Ureter (tissue), 1 donor: ENCODE results near the gene SLC25A52. TPM values are rescaled to one million over a fixed set of nuclear protein-coding genes. Genes with fewer than 3 reads are reported as not detected.
A peak's percentile ranks its signal among the peaks of the same experiment; 100 is the strongest.
"Not testable (repeated sequence)": the region's sequence is repeated elsewhere in the genome, so short reads cannot be mapped to it uniquely, and the experiment has no call there.

Experiments
- DNase-seq: peaks from one replicate; pipeline ENCODE4 v3.0.0-alpha.2; 2020; ENCODE audit warnings: low spot score
- total RNA-seq: library from RNA; stranded (reverse); gene quantifications from one replicate; pipeline ENCODE4 v1.2.4, GENCODE V29; 2023
- donor health status: DM: yes; HTN: yes; CAD: no.

The SLC25A52 gene, protein sequence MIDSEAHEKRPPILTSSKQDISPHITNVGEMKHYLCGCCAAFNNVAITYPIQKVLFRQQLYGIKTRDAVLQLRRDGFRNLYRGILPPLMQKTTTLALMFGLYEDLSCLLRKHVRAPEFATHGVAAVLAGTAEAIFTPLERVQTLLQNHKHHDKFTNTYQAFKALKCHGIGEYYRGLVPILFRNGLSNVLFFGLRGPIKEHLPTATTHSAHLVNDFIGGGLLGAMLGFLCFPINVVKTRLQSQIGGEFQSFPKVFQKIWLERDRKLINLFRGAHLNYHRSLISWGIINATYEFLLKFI
- 0.78 TPM for total RNA-seq

DNA sequence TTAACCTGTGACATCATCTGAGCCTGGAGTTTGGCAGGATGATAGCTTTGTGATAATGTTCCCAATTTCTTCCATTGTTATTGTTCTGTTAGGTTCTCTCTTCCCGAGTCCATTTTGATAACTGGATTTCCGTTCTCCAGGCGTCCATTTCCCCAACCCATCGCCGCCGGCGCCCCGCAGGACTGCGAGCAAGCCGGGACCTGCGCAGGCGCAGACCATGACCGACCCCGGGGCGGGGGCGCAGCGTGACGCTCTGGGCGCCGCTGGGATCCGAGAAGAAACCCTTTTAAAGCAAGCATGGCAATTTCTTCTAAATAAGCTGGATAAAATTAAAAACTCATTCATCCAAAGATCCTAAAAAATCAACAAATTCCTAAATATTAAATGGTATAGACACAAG is at the start of gene SLC25A52:
SLC25A52 (minus strand) TSS at position 186 of the 400 bp plus-strand sequence. CDS start 219 bp downstream, outside the sequence.
- no peak for DNase-seq

DNA sequence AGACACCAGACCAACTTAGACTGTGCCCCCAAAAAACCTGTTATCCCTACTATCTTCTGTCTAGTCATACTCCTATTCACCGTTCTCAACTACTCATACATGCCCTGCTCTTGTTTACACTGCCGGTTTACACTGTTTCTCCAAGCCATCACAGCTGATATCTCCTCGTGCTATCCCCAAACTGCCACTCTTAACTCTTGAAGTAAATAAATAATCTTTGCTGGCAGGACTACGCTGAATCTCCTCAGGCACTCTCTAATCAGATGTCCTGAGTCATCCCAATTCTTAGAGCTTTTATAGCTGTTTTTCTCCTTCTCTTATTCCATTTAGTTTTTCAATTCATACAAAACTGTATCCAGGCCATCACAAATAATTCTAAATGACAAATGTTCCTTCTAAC is 48.4 kb upstream of the SLC25A52 start:
- not testable (repeated sequence) for DNase-seq

DNA sequence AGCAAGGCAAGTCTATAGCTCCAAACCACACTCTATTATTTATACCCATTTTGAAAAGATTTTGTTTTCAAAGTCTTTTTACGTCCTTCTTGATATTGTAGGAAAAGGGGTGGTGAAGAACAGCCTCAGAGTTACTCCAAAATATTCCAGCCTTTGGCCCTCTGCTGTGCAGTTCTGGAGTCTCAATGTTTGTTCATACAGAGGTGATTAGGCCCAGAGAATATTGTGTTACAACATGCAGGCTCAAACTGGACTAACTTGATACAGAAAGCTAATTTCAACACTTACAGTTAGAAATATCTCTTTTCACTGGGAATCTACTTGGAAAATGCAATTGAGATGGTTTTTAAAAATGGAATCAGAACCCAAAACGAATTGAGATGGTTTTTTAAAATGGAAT is 40.4 kb upstream of the SLC25A52 start:
- no peak for DNase-seq

DNA sequence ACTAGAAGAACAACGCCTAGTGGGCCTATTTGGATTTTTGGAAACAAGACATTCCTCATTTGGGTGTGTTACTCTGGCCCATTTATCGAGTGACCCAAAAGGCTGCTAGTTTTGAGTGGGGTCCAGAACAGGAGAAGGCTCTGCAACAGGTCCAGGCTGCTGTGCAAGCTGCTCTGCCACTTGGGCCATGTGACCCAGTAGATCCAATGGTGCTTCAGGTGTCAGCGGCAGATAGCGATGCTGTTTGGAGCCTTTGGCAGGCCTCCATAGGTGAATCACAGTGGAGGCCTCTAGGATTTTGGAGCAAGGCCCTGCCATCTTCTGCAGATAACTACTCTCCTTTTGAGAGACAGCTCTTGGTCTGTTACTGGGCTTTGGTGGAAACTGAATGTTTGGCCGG is 38.6 kb upstream of the SLC25A52 start:
- not testable (repeated sequence) for DNase-seq

DNA sequence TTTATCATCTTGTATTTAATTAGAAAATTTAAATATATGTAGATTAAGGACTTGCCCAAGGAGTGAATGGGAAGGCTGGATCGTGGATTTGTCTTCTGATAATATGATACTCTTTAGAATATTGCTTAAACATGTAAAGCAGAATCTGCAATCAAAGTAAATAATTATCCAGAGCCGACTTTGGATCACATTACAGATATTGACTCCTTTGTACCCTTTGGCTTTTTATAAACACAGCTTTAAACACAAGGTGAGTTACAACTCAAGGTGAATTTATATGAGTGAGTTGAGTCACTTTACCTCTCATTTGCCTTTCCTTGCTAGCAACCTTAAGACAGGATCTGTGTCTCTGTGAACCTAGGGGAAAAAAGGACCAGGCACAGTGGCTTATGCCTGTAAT is 37.7 kb upstream of the SLC25A52 start:
- DNase-seq: no peak

DNA sequence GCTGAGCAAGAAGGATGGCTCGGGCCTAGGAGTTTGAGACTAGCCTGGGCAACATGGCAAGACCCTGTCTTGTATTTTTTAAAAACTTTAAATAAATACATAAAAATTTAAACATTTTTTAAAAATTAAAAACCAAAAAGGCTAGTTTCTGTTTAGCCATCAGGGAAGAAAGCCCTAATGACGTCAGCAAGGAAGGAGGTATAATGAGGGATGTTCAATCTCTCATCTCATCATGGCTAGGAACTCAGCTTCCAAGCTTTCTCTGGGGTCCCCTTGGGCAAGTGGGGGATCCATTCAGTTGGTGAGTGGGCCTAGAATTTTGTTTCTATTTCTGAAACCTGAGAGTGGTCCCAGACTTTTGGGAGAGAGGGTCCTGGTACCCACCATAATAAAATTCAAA is 35.1 kb upstream of the SLC25A52 start:
- no peak for DNase-seq

DNA sequence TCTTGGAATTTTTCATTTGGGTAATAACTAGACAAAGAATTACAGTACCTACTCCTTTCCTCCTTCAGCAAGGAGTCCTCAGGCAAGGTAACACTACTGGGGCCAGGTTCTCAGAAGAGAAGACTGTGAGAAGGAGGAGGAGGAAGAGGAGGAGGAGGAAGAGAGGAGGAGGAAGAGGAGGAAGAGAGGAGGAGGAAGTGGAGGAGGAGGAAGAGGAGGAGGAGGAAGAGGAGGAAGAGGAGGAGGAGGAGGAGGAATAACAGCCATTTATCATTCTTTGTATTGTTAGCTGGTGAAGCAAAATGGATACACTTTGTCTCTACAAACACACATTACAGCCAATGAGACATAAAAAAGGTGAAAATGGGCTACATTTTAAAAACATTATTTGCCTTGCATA is 32.9 kb upstream of the SLC25A52 start:
- no peak for DNase-seq

DNA sequence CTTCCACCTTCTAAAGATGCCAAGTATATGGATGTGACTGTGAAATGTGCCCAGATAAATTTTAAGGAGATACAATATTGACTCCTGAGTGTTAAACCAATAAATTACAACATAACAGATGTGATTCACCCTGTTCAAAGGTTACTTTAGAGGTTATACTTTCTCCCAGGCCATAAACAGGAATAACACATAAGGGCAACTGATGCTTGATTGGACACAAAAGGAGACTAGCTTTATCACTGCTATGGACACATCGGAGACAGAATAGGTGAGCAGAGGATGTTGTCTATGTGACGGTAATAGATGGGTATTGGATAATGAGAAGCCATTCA is 31.9 kb upstream of the SLC25A52 start:
- no peak for DNase-seq

DNA sequence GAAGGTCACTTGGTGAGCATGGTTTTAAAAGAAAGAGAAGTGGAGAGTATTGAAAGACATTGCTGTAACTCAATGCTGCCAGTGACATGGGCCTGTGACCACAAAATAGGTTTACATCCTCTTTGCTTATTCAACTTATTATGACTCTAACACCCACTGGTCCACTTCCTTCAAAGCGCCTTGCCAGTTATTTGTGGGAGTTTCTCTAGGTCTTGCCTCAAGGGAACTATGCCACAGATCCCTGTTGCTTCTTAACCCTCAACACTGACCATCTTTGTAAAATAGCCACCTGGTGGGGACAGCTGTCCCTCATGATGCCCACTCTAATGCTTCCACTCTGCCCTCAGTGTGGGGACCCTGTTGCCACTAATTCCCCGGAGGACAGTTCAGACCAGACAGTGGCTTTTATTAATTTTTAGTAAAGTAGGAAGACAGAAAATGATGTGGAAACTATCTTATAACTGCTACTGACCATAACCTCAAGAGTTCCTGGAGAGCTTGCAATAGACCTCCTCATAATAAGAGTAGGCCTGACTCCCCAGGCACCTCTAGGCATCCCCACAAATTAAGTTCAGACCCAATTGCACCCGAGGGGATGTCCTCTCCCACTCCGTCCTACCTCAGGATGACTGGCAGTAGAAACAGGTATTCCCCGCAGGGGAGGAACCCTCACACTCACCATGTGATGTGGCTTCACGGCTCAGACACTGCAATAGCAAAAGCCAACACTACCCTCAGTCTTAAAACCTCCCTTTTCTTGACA is 31.3 kb upstream of the SLC25A52 start:
- DNase-seq: no peak

DNA sequence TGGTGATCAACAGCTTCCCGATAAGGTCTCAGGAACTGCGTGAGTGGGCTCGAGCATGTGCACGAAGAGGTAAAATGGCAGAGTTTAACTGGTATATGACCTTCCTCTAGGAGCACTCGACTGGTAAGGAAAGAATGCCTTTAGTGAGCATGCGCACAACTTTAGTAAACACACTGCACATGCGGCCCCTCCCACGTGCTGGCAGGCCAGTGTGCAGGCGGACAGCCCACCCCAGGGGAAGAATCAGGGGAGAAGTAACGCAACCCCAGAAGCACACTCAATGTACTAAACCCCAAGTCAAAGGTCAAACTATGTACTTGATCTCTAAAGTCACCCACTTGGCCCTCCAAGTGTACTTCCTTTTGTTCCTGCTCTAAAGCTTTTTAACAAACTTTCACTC is 28.7 kb upstream of the SLC25A52 start:
- no peak for DNase-seq

DNA sequence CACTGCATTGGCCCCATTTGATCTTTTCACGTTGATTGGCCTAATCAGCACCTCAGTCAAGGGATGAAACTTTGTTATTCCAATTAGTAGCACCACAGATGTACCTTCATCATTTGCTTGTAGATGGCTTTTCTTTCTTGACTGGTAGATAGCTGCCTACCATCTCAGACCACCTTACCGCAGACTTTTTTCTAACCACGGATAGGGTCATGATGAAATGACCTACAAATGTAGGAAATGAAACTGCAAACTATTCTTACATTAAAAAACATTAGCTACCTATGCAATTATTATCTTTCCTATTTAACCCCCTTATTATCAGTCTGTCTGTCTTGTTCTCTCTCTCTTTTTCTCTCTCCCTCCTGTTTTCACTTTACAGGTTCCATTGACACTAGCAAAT is 22.4 kb upstream of the SLC25A52 start:
- no peak for DNase-seq

DNA sequence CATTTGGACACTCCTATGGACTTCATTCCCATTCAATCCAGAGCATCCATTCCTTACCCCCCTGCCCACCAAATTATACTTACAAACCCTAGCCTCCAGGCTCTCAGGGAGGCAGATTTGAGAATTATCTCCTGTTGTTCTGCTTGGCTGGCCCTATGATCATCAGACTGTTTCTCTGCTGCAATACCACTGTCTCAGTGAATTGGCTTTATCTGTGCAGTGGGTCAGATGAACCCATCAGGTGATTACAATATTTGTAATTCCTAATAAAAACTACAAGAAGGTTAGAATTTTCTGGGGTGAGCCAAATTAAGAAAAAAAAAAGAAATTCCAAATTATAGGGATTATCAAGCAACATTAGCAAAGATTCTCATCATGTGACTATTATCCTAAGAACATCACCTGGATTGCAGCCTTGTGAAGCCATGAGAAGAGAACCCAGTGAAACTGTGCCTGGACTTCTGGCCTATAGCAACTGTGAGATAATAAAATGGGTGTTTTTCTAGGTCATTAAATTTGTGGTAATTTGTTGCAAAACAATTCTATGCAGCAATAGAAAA is 17.8 kb upstream of the SLC25A52 start:
- no peak for DNase-seq

DNA sequence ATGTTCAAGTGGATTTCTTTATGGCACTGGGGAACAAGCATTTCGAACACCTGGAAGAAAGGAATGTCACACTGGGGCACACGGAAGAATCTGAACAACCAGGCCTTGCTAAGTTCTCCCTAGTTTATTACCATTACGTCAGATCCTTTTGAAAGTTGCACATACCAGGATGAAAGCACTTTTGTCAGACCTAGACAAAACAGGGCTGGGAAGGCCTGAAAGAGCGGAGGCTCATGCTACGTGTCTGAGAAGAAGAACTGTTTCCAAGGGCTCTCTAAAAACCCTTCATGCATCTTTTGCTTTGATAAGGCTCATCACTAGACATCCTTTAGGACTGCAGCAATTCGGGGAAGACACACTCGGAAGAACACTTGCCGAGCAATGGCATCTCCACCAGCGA is 15.4 kb upstream of the SLC25A52 start:
- DNase-seq: no peak

DNA sequence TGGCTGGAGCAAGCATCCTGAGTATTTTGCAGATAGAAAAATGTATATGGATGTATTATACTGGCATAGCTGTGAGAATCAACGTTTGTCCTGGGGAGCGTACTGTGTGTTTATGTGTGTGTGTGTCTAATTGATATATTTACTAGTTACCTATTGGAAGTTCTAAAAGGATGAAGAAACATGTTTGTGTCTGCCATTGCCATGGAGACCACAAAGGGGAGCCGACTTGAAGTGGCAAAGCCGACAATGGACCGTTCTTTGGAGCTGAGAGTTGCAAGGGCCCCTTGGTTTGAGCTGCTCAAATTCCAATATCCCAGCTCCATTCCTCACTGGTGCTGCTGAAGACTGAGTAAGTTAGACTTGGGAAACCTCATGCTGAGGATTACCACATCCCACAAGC is 14.3 kb upstream of the SLC25A52 start:
- no peak for DNase-seq

DNA sequence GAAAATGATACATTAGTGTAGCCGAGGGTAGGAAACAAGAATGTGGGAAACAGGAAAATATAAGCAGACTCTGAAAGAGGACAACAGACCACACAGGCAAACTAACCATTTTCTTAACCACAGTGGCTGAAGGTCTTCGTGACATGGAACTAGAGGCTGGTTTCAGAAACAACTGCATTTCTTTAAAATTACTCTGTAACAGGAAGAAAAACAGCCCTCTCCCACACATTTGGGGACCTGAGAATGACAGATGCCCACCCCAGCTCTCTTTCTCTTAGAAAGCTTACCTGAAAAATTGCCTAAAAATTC is 13.8 kb upstream of the SLC25A52 start:
- DNase-seq: no peak

DNA sequence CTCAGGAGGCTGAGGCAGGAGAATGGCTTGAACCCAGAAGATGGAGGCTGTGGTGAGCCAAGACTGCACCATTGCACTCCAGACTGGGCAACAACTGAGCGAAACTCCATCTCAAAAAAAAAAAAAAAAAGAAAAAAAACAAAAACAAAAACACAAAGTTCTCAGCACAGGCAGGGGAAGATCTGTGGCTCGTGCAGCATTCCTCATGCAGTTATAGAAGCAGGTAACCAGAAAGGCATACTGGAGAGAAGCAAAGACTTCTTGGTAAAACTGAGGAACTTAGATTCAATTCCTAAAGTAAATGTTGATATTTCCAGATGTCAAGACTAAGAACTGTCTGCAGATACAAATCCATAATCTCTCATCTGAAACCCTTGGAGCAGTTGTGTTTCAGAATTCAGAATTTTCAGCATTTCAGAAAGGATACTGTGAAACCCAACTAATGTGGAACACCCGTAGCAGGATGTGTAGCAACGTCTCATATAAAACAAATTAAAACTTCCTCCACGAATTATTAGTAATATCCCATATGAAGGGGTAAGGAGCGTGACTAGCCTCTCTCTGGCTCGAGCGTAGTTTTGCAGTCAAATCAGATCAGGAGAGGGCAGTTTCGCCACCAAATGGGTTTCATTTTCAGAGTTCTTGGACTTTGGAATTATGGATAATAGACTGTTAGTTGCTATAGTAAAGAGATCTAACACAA is 13.2 kb upstream of the SLC25A52 start:
- no peak for DNase-seq

DNA sequence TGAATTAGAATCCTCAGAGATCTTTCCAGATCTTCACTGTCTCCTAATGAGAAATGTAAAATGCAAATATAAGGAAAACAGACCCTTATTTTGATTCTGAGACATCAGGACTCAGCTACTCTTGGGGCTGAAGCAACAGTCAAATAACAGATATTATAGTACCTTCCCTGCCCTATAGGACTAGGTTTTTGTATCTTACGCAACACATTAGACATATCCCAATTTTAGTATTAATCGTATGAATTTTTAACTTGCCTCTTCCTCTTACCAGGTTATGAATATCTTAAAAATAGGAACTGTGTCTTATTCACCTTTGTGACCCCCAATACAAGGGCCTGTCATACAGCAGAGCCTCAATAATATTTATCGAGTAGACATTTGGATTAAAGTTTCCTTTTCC is 12.0 kb upstream of the SLC25A52 start:
- no peak for DNase-seq

DNA sequence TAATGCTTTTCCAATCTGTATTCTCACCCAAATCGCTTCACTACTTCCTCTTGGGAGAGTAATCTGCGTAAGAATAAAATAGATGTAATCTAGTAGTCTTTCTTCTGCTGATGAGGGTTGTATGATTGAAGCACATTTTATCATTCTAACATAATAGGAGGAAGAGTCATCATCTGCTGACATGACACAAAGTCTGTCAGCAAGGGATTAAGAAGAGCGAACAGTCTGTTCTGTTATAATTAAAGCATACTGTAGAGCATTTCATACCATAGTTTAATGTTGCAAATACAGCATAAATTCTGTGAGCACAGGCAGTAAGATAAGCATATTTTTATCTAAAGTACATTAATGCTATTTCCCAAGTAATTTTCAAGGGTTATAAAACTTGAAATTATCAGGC is 10.4 kb downstream of the SLC25A52 start:
- no peak for DNase-seq

DNA sequence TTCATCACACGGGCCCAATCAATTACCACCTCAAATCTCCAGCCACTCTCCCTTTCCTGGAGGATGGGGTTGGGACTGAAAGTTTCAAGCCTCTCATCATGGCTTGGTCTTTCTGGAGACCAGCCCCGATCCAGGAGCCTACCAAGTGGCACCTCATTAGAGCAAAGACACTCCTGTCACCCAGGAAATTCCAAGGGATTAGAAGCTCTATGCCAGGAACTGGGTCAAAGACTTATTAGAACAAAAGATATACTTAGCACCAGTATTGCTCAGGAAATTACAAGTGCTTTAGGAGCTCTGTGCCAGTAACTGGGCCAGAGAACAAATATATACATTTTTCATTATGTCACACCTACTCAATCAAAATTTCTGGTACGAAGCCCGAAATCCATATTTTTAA is 14.3 kb downstream of the SLC25A52 start:
- no peak for DNase-seq

DNA sequence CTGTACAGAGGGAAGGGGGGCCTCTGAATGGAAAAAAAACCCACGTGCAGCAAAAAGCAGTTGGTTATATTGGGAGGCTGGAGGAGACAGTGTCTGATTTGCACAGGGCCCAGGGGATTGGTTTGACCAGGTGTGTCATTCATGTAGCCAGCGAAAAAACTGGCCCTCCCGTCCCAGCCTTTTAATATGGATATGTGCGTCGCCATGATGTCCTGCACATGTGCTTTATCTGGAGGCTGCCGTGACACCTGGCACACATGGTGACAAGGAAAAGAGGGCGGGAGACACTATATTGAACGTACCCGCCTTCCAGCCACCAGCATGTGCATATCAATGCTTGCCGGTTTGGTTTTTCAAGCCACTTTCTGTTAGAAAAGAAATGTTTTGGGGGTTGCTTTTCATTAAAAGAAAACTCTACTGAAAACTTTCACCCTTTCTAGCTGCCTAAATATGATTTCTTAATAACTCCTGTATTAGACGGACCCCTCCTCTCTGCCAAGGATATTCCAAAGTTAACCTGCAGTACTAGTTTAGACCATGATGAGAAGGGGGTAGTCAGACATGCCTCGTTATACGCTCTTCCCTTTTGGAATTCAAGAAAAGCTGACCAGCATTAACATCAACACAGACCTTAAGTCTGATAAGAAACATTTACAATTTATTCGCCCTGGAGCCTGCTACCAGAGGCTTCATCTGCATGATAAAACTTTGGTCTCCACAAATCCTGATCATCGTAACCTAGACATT is 16.2 kb downstream of the SLC25A52 start:
- DNase-seq: no peak

DNA sequence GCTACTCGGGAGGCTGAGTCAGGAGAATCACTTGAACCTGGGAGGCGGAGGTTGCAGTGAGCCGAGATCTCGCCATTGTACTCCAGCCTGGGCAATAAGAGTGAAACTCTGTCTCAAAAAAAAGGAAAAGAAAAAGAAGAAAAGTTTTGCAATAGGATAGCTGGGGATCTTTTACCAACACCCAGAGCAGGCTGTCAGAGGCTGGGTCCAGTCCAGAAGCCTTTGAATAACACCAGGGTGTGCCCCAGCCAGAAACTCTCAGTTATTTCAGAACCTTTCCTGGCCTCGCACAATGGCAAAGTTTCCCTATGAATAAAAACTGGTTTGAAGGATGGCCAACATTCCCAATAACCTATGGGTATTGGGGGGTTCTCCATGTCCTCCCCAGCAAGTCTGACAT is 17.1 kb downstream of the SLC25A52 start:
- not testable (repeated sequence) for DNase-seq

DNA sequence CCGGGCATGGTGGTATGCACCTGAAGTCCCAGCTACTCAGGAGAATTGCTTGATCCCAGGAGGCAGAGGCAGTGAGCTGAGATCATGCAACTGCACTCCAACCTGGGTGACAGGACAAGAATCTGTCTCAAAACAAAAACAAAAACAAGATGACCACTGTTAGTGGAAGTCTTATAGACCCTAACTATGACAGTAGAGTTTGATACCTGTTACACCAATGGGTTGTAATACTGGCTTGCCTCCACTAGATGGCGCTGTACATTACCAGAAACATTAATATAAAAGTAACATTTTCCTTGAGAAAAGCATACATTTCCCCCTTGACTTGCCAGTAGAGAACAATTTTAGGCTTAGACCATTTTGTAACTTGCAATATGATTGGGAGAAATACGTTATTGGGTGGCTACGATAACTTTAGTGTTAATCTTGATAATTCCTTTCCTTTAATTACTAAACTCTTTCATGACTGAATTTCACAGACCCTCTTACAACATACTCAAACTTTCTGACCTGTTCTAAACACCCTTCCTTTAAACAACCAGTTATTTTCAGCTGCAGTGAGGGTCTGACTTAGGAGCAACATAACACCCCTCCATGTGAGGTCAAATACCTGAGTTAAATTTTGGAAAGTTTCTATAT is 19.5 kb downstream of the SLC25A52 start:
- DNase-seq: peak; percentile 55
